GM21447 (cell line): Measurements from ENCODE around the gene ABHD17A.

ENCODE experiments used
- ATAC-seq: cut with Tn5 transposase; IDR thresholded peaks from one replicate; pipeline ENCODE4 v1.9.1; 2021; ENCODE audit not compliant: unreplicated experiment

The ABHD17A gene

DNA sequence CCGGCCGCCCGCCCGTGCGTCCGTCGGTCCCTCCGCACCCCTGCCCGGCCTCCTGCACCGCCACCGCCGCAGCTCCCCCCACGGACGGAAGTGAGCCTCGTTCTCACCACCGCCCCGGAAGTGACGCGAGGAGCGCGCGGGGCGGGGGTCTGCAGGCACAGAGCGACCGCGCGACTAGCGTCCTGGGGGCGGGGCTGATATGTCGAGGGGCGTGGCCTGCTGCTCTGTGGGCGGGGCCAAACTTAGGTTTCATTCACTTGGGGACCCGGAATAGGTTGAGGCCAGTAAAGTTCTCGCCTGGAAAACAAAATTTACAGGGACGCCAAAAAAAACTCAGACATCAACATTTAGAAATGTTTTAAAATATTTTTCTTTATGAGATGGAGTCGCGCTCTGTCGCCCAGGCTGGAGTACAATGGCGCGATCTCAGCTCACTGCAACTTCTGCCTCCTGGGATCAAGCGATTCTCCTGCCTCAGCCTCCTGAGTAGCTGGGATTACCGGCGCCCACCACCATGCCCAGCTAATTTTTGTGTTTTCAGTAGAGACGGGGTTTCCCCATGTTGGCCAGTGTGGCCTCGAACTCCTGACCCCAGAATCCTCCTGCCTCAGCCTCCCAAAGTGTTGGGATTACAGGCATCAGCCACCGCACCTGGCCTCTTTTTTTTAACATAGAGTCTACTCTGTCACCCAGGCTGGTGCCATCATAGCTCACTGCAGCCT is at the start of gene ABHD17A:
Gene ABHD17A (minus strand): TSS at position 99 of the 722 bp plus-strand sequence. CDS start 3,930 bp downstream, outside the sequence.
- peak; percentile 54 for ATAC-seq

DNA sequence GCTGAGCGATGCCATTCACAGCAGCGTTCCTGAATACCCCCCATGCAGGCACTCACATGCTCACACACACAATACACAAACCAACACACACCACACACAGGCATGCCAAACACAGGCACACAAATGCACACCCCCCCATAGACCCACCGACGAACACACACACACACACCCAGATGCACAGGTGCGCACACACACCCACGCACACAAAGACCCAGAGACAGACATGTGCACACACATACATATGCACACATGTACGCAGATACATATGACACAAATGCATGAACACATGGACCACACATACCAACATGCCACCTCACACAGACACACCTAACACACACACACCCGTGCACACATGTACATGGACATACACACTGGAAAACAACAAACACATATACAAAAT is 48.6 kb upstream of the ABHD17A start:
- ATAC-seq: no peak

DNA sequence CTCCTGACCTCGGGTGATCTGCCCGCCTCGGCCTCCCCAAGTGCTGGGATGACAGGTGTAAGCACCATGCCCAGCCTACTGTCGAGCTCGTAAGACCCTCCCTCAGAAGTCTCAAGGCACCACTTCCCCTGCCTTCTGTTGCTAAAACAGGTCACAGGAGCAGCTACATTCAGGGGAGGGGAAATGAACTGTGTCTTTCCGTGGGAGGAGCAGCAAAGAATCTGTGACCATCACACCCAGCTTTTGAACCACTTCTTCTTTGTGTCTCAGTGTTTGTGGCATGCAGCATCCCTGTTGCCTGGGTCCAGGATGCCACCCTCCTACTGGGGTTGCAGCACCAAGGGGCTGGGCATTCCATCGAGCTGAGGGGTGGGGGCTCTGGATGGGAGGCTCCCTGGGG is 47.9 kb upstream of the ABHD17A start:
- no peak for ATAC-seq

DNA sequence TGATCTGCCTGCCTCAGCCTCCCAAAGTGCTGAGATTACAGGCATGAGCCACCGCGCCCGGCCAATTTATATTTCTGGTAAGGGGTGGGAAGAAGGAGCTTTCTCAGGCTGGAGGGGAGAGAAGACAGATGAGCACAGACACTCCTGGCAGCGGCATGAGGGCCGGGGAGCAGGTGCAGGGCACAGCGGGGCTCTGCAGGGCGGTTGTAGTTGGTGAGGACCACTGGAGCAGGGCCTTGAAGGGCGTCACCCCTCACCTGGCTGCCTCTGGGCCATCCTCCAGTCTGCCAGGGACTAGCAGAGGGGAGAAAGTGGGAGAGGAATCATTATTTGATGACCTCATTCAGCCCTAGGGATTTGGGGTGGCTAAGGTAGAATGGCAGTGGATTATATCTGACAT is 47.1 kb upstream of the ABHD17A start:
- no peak for ATAC-seq

DNA sequence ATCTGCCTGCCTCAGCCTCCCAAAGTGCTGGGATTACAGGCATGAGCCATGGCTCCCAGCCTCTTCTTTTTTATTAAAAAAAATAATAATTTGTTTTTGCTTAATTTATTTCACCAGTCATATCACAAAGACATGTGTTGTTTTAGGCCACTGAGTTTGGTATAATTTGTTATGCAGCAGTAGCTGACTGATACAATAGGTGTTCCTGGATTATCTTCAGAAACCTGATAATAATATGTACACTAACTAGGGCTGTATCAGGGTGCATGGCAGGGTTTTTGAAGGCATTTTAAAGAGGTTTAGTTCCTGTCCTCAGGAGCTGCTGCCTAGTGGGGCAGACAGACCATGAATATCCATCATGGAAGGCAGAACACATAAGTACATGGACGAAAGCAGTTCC is 46.1 kb upstream of the ABHD17A start:
- ATAC-seq: no peak

DNA sequence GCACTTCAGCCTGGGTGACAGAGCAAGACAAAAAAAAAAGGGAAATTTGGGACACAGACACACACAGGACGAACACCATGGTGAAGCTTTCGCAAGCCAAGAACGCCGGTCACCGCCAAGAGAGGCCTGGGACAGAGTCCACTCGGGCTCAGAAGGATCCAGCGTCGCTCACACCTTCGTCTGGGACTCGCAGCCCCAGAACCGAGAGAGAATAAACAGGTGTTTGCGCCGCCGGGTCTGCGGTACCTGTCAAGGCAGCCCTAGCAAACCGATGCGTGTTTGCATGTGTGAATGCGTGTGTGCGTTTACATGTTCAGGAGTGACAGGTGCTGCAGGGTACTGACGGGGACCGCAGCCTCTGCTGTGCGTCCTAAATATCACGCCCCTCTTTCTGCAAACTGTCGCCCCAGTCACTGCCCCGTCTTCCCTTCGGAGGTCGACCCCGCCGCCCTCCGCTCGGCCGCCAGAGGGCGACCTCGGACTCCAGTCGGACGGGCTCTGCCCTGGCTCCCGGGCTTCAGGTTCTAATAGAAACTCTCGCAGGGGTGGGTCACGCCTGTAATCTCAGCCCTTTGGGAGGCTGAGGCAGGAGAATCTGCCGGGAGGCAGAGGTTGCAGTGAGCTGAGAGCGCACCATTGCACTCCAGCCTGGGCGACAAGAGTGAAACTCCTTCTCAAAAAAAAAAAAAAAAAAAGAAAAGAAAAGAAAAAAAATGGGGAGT is 43.9 kb upstream of the ABHD17A start:
- no peak for ATAC-seq

DNA sequence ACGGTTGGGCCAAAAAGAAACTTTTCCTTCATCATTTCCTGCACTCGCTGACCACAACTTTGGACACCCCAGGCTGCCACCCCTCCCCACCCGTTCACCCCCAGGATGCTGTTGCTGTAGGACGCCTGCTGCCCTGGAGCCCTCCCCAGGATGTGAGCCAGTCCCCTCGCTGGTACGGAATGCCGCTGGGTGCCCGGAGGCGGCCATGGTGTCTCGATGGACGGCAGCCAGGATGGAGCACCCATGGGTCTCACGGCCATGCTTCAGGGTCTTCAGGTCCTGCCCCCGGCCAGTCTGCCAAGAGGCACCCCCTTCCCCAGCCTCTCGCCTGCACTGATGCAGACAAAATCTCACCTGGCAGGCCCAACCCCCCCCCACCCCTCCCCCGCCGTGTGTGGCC is 40.2 kb upstream of the ABHD17A start:
- ATAC-seq: no peak

DNA sequence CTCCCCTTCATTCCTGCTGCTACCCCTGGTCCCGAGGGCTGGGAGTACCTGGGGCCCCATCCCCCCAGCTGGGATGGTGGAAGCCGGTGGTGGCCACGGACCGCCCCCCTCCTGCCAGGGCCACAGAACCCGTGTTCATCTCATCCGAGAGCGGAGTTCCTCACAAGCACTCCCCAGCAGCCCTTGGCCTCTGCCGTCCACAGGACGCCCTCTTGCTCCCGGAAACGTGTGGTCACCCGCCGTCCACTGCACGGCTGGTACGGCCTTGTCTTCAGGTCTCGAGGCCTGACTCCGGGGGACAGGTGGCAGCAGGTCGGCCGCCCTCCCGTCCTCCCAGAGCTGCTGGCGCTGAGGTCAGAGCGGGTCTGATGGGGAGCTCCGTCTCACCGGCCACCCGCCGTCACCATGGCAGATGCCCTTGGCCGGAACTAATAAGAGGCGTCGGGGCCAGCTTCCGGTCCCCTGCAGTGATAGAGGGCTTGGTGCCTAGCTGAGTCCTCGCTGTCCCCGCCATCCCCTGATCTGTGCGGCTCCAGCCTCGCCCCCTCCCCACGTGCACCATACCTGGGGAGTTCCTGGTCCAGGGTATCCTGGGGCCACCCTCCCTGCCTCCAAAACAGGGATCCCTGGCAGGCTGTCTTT is 39.1 kb upstream of the ABHD17A start:
- ATAC-seq: no peak

DNA sequence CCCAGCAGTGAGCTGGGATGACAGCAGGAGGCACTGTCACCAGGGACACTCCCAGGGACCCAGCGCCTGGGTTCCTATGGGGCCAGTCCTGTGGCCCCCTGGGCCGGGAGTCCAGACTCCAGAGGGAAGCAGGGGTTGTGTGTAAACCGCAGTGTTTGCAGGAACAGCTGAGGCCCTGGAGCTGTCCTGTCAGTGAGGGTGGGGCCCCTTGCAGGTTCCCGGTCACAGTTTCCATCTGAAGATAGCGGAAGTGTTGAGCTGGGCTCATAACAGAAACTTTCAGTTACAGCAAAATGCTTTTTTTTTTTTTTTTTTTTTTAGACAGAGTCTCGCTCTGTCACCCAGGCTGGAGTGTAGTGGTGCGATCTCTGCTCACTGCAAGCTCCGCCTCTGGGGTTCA is 38.0 kb upstream of the ABHD17A start:
- ATAC-seq: no peak

DNA sequence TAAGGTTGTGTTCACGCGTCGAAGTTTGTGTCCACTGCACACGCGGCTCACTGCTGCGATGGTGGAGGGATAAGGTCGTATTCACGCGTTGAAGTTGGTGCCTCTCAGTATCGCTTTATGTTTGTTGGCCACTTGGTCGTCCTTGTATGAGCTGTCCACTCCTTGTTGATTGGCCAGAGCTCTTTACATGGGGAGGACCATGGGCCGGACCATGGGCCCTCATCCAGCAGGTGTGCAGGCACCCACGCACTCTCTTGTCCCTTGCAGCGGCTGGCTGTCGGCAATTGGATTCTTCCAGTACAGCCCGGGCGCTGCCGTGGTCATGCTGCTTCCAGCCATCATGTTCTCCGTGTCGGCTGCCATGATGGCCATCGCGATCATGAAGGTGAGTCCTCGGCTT is 37.5 kb upstream of the ABHD17A start:
- no peak for ATAC-seq

DNA sequence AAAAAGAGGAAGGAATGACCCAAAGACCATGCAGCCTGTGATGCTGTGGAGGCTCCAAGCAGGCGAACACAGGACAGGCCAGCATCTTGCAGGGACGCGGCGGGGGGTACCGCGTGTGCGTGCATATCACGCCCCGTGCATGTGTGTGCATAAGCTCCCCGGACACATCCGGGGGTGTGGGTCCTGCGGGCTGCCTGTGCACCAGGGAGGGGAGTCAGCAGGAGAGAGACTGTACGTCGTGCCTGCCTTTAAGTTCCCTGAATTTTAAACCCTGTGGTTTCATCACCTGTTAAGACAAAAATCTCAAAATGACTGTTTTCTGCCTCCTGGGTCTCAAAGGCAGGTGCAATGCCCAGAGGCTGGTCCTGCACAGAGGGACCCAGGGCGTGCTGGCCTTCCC is 36.5 kb upstream of the ABHD17A start:
- ATAC-seq: no peak

DNA sequence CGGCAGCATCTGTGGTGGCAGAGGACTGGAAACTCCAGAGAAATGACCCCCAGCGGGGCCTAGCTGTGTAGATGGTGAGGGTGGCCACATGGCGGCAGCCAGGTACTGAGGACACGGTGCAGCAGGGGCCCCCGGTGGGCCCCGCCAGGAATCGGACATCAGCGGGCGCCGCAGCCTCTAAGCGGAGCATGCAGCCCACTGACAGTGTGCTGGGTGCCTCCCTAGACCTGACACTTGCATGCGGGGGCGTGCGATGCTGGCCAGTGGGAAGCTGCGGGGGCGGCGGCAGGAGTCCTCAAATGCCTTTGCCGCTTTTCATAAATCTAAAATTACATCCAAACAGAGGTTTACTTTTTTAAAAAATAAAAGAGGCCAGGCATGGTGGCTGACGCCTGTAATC is 36.0 kb upstream of the ABHD17A start:
- ATAC-seq: no peak

DNA sequence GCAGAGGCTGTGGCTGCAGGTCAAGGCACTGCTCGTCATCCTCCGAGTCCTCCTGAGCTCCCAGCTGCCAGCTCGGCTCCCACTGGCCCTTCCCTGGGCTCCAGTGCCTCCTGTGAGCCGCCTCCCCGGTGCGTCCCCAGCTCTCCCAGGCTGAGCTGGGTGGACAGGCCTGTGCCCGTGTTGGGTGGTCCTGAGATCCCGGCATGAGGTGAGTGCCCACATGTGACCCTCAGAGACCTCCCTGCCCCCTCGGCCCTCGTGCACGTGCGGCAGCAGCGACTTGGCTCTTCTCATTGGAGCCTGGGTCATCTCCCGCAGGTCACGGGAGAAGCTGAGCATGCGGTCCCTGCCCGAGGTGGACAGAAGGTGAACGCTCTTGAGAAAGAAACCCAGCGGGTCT is 35.3 kb upstream of the ABHD17A start:
- ATAC-seq: no peak

DNA sequence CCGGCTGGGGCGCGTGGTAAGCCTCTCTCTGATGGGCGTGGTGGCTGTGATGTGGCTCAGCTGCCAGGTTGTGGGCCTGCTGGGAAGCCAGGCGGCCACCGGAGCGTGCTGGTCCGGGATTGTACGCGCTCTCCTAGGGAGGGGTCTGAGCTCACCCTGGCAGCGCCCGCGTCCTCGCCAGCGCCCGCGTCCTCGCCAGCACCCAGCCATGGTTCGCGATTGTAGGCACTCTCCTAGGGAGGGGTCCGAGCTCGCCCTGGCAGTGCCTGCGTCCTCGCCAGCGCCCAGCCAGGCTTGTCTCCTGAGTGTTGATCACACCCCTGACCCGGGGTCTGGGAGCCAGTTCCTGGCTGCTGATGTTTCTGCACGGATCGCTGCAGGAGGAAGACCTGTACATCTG is 33.7 kb upstream of the ABHD17A start:
- ATAC-seq: no peak

DNA sequence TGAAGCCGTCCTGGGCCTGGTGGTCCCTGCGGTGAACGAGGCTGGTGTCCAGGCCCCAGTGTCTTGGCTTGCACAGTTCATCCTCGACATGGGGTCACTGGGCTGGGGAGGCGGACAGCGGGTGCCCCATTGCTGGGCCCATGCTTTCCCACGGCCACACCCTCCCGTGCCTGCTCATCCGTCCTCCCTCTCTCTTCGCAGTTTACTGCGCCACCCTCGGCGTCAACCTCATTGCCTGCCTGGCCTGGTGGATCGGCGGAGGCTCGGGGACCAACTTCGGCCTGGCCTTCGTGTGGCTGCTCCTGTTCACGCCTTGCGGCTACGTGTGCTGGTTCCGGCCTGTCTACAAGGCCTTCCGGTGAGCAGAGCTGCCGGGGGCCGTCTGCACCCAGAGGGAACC is 32.6 kb upstream of the ABHD17A start:
- ATAC-seq: no peak

DNA sequence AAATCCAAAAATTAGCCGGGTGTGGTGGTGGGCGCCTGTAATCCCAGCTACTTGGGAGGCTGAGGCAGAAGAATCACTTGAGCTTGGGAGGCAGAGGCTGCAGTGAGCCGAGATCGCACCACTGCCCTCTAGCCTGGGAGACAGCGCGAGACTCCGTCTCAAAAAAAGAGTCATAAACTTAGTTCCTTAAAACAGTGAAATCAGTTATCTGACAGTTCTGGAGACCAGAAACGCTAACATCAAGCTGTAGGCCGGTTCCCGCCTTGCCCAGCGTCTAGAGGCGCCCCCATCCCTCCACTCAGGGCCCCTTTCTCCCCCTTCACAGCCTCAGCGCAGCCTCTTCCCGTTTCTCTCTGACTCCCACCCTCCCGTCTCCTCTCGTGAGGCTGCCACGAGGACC is 31.9 kb upstream of the ABHD17A start:
- no peak for ATAC-seq

DNA sequence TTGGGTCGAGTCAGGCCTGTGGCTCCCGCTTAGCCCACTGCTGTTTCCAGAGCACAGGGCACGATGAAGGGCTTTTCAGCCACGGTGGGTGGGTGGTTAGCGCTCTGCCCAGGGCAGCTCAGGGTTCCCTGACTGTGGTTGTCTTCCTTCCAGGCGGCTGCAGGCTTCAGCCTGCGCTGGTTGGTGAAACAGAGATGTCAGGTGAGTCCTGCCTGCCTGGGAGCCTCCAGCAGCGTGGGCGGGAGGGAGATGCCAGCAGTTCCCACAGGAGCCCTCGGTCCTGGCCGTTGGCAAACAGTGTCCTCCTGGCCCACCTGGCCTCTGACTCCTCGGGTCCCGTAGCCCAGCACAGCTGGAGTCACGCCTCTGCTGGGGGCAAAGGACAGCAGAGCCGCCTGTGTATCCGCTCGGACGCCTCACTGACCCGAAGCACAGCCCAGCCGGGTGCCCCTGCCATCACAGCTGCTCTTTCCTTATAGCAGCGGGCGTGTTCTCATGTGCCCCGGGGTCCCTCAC is 29.6 kb upstream of the ABHD17A start:
- ATAC-seq: no peak

DNA sequence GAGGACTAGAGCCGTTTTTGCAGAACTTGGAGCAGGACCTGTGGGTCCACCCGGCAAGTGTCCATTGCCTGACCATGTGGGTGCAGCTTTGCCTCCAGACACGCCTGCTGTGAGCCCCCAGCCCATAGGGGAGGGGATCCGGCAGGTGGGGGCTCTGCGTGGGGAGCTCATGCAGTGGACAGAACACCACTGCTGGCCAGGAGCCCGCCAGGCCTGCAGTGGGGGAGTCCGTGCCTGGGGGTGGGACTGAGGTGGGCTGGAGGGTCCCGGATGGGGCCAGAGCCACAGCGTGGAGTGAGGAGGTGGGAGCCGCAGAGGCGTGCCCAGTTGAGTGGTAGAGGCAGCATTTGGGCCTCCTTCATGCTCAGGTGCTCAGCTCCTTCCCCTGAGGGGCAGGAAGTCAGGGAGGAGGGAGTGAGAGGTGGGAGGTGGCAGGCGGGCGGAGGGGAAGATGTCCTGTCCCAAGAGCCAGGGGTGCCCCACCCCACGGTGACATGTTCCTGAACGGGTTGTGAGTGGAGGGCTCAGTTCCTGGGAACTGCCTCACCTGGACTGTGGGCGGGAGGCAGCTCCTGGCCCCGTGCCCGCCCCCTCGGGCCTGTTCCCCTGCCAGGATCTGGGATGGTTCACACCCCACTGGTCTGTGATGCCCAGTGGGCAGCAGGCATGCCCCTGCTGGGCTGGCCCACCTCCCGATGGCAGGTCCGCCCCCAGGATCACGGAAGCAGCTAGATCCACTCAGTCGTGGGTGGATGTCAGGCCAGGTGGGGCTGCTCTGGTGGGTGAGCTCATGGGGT is 28.7 kb upstream of the ABHD17A start:
- no peak for ATAC-seq

DNA sequence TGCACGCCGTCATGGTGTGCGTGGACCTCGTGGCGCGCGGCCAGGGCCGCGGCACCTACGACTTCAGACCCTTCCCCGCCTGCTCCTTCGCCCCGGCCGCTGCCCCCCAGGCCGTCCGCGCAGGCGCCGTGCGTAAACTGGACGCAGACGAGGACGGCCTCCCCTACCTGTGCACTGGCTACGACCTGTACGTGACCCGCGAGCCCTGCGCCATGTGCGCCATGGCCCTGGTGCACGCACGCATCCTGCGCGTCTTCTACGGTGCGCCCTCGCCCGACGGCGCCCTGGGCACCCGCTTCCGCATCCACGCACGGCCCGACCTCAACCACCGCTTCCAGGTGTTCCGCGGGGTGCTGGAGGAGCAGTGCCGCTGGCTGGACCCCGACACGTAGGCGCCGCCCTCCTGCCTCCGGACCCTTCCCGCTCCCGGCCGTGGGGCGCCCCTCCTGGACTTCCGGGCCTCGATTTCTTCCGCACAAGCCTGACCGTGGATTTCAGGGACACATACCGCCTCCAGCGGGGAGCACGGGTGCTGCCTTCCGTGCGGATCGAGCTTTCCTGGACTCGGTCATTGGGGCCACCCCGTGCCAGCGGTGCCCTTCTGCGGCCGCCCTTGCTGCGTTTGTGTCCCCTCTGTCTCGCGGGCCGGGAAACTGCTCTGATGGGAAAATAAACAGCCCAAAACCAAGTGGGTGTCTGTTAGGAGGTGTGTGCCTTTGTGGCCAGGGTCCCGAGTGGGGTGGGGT is 27.6 kb upstream of the ABHD17A start:
- no peak for ATAC-seq

DNA sequence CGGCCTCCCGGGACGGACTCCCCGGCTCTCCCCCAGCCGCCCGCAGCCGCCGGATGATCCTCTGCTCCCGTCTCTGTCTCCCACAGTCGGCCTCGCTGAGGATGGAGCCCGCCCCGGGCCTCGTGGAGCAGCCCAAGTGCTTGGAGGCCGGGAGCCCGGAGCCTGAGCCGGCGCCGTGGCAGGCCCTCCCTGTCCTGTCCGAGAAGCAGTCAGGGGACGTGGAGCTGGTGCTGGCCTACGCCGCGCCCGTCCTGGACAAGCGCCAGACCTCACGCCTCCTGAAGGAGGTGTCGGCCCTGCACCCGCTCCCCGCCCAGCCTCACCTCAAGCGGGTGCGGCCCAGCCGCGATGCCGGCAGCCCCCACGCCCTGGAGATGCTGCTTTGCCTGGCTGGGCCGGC is 26.7 kb upstream of the ABHD17A start:
- ATAC-seq: no peak

DNA sequence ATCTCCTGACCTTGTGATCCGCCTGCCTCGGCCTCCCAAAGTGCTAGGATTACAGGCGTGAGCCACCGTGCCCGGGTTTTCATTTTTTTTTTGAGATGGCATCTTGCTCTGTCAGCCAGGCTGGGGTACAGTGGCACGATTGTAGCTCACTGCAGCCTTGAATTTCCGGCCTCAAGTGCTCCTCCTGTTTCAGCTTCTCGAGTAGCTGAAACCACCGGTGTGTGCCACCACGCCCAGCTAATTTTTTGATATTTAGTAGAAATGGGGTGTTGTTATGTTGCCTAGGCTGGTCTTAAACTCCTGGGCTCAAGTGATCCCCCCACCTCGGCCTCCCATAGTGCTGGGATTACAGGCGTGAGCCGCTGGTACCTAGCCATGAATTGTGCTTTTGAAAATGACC is 25.8 kb upstream of the ABHD17A start:
- ATAC-seq: no peak
